ENCODE results near the gene KCNQ1. TPM values are rescaled to one million over a fixed set of nuclear protein-coding genes. Genes with fewer than 3 reads are reported as not detected.

KCNQ1 gene
- total and polyA plus RNA-seq, 2 of the 13 experiments (the other 11 are each of a cell fraction or from before 2014, with no cell fraction given), result 0.02 to 0.08 TPM

GRCh38 chr11:2732261-2732939 lies 287.6 kb downstream of the KCNQ1 start (continued):
- 0 out of 2 replicates have a peak, but pooled peaks have one; percentile 55 for TF ChIP-seq ZBTB1 (CRISPR knock-in tag; IDR thresholded peaks at IDR 0.05; ENCODE audit: borderline replicate concordance)
- TF ChIP-seq ZNF761 (CRISPR knock-in tag; conservative IDR thresholded peaks at IDR 0.05), result 0 out of 2 replicates have a peak, but pooled peaks have one; percentile 27
- TF ChIP-seq ZFY (CRISPR knock-in tag; IDR thresholded peaks at IDR 0.05), result peak; percentile 93
- TF ChIP-seq ZNF296 (CRISPR knock-in tag; conservative IDR thresholded peaks at IDR 0.05), result 0 out of 2 replicates have a peak, but pooled peaks have one; percentile 36
- no peak for TF ChIP-seq ZNF496 (CRISPR knock-in tag; IDR thresholded peaks at IDR 0.05; ENCODE audit: insufficient replicate concordance)
- 0 out of 3 replicates have a peak, but pooled peaks have one; percentile 32 for TF ChIP-seq MXI1 (IDR thresholded peaks at IDR 0.05; ENCODE audit: borderline replicate concordance, low read depth, low read length)
- TF ChIP-seq ZFP37 (CRISPR knock-in tag; IDR thresholded peaks at IDR 0.05; ENCODE audit: borderline replicate concordance), result no peak
- TF ChIP-seq ARID2 (CRISPR knock-in tag; IDR thresholded peaks at IDR 0.05; ENCODE audit: borderline replicate concordance), result no peak
- peak; percentile 69; the same call in 1 of the 2 replicates for TF ChIP-seq ZNF543 (CRISPR knock-in tag; IDR thresholded peaks at IDR 0.05)
- TF ChIP-seq, protein P1, sequence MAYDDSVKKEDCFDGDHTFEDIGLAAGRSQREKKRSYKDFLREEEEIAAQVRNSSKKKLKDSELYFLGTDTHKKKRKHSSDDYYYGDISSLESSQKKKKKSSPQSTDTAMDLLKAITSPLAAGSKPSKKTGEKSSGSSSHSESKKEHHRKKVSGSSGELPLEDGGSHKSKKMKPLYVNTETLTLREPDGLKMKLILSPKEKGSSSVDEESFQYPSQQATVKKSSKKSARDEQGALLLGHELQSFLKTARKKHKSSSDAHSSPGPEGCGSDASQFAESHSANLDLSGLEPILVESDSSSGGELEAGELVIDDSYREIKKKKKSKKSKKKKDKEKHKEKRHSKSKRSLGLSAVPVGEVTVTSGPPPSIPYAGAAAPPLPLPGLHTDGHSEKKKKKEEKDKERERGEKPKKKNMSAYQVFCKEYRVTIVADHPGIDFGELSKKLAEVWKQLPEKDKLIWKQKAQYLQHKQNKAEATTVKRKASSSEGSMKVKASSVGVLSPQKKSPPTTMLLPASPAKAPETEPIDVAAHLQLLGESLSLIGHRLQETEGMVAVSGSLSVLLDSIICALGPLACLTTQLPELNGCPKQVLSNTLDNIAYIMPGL (CRISPR knock-in tag; IDR thresholded peaks at IDR 0.05; ENCODE audit: borderline replicate concordance in 1 of 2, low read depth in 1 of 2), result peak; percentile 49 to 60; a peak in 1 of 4 replicates
- peak; percentile 97; the same call in 1 of the 2 replicates for TF ChIP-seq ZBTB7A (CRISPR knock-in tag; IDR thresholded peaks at IDR 0.05)
- no peak for TF ChIP-seq JUNB (CRISPR knock-in tag; IDR thresholded peaks at IDR 0.05; ENCODE audit: borderline replicate concordance)
- TF ChIP-seq, protein P2, sequence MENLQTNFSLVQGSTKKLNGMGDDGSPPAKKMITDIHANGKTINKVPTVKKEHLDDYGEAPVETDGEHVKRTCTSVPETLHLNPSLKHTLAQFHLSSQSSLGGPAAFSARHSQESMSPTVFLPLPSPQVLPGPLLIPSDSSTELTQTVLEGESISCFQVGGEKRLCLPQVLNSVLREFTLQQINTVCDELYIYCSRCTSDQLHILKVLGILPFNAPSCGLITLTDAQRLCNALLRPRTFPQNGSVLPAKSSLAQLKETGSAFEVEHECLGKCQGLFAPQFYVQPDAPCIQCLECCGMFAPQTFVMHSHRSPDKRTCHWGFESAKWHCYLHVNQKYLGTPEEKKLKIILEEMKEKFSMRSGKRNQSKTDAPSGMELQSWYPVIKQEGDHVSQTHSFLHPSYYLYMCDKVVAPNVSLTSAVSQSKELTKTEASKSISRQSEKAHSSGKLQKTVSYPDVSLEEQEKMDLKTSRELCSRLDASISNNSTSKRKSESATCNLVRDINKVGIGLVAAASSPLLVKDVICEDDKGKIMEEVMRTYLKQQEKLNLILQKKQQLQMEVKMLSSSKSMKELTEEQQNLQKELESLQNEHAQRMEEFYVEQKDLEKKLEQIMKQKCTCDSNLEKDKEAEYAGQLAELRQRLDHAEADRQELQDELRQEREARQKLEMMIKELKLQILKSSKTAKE (CRISPR knock-in tag; IDR thresholded peaks at IDR 0.05; ENCODE audit: borderline replicate concordance), result peak; percentile 98
- TF ChIP-seq MAFK (conservative IDR thresholded peaks at IDR 0.05 in 1 of 2, IDR thresholded peaks at IDR 0.05 in 1 of 2; ENCODE audit: low read length in 2 of 2), result no peak
- no peak for TF ChIP-seq BHLHE40 (IDR thresholded peaks at IDR 0.05; ENCODE audit: low read length)
- TF ChIP-seq ZNF878 (CRISPR knock-in tag; IDR thresholded peaks at IDR 0.05), result no peak
- TF ChIP-seq, protein P3, sequence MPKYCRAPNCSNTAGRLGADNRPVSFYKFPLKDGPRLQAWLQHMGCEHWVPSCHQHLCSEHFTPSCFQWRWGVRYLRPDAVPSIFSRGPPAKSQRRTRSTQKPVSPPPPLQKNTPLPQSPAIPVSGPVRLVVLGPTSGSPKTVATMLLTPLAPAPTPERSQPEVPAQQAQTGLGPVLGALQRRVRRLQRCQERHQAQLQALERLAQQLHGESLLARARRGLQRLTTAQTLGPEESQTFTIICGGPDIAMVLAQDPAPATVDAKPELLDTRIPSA (CRISPR knock-in tag; IDR thresholded peaks at IDR 0.05; ENCODE audit: borderline replicate concordance), result no peak; the same call in 1 of the 2 replicates
- TF ChIP-seq ZFP36L2 (CRISPR knock-in tag; IDR thresholded peaks at IDR 0.05), result no peak
- peak; percentile 30; the same call in 1 of the 2 replicates for TF ChIP-seq ZNF160 (CRISPR knock-in tag; IDR thresholded peaks at IDR 0.05)
- TF ChIP-seq ZNF652 (CRISPR knock-in tag; IDR thresholded peaks at IDR 0.05; ENCODE audit: borderline replicate concordance, low read depth), result no peak
- TF ChIP-seq THAP11 (CRISPR knock-in tag; IDR thresholded peaks at IDR 0.05), result peak; percentile 80
- no peak for TF ChIP-seq ZNF883 (CRISPR knock-in tag; IDR thresholded peaks at IDR 0.05; ENCODE audit: not compliant biosample characterization)
- no peak for TF ChIP-seq ZBTB3 (CRISPR knock-in tag; IDR thresholded peaks at IDR 0.05; ENCODE audit: borderline replicate concordance, low read depth)

Data from HepG2 (cell line).